ENCODE data around the gene ST3GAL3. TPM values are rescaled to one million over a fixed set of nuclear protein-coding genes. Genes with fewer than 3 reads are reported as not detected.

The ST3GAL3 gene
- total and polyA plus RNA-seq, 3 donors from 2014 or later: 42.9 to 62.0 (median 50.7) TPM

GRCh38 chr1:43731867-43732531, 24.7 kb downstream of the ST3GAL3 start:
- 77 to 81% methylated on average over 7 of the region's 7 CpGs for WGBS, 2 donors
- H3K36me3 ChIP-seq (ENCODE audit: low read depth, missing control alignments): no peaks in the 10 kb centered on the region
- intact Hi-C loops (cut with DNase I; ENCODE audit: low total_unique reads): no loop called here
- no peaks in the 10 kb centered on the region for H3K9me3 ChIP-seq
- no peaks in the 10 kb centered on the region for H3K4me1 ChIP-seq
- H3K27ac ChIP-seq: no peak overlapping the region
- TF ChIP-seq, protein P1, sequence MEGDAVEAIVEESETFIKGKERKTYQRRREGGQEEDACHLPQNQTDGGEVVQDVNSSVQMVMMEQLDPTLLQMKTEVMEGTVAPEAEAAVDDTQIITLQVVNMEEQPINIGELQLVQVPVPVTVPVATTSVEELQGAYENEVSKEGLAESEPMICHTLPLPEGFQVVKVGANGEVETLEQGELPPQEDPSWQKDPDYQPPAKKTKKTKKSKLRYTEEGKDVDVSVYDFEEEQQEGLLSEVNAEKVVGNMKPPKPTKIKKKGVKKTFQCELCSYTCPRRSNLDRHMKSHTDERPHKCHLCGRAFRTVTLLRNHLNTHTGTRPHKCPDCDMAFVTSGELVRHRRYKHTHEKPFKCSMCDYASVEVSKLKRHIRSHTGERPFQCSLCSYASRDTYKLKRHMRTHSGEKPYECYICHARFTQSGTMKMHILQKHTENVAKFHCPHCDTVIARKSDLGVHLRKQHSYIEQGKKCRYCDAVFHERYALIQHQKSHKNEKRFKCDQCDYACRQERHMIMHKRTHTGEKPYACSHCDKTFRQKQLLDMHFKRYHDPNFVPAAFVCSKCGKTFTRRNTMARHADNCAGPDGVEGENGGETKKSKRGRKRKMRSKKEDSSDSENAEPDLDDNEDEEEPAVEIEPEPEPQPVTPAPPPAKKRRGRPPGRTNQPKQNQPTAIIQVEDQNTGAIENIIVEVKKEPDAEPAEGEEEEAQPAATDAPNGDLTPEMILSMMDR (IDR thresholded peaks at IDR 0.05): no peak
- TF ChIP-seq POLR2A (IDR thresholded peaks at IDR 0.05): no peak
- no peak overlapping the region for H3K4me3 ChIP-seq
- H3K27me3 ChIP-seq: no peaks in the 10 kb centered on the region
- DNase-seq: no peak

GRCh38 chr1:43736819-43737218, 29.5 kb downstream of the ST3GAL3 start:
- H3K36me3 ChIP-seq (ENCODE audit: low read depth, missing control alignments): no peaks in the 10 kb centered on the region
- intact Hi-C loops (cut with DNase I; ENCODE audit: low total_unique reads): no loop called here
- no peaks in the 10 kb centered on the region for H3K9me3 ChIP-seq
- WGBS, 2 donors: 68 to 83% methylated on average over 2 of the region's 2 CpGs
- H3K27me3 ChIP-seq: no peaks in the 10 kb centered on the region
- DNase-seq: no peak
- no peaks in the 10 kb centered on the region for H3K4me1 ChIP-seq
- no peak overlapping the region for H3K4me3 ChIP-seq
- TF ChIP-seq, protein P1 (IDR thresholded peaks at IDR 0.05): no peak
- TF ChIP-seq POLR2A (IDR thresholded peaks at IDR 0.05): no peak
- no peak overlapping the region for H3K27ac ChIP-seq

GRCh38 chr1:43742026-43742425, 34.7 kb downstream of the ST3GAL3 start:
- 85 to 86% methylated on average over 4 of the region's 4 CpGs for WGBS, 2 donors
- no peaks in the 10 kb centered on the region for H3K9me3 ChIP-seq
- no peak for DNase-seq
- intact Hi-C loops (cut with DNase I; ENCODE audit: low total_unique reads): no loop called here
- no peak overlapping the region for H3K4me3 ChIP-seq
- H3K27me3 ChIP-seq: no peaks in the 10 kb centered on the region
- TF ChIP-seq, protein P1 (IDR thresholded peaks at IDR 0.05): no peak
- TF ChIP-seq POLR2A (IDR thresholded peaks at IDR 0.05): no peak
- no peaks in the 10 kb centered on the region for H3K36me3 ChIP-seq (ENCODE audit: low read depth, missing control alignments)
- H3K27ac ChIP-seq: no peak overlapping the region
- no peaks in the 10 kb centered on the region for H3K4me1 ChIP-seq

DNA sequence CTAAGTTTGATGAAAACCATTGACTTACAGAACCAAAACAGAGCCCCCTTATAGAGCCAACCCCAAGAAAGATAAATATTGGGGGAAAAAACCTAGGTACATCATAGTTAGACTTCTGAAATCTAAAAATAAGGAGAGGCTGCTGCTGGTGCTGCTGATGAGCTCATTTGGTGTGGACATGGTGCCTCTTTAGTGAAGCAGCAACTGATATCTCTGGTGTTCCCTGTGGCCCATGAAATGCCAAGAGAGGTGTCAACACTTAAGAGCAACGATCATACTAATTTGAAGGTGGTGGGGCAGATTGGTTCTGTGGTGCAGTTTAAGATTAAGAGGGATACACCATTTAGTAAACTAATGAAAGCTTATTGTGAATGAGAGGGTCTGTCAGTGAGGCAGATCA, 35.9 kb downstream of the ST3GAL3 start:
- no peak overlapping the region for H3K27ac ChIP-seq
- DNase-seq: no peak
- H3K4me1 ChIP-seq: no peaks in the 10 kb centered on the region
- no peaks in the 10 kb centered on the region for H3K27me3 ChIP-seq
- no peaks in the 10 kb centered on the region for H3K36me3 ChIP-seq (ENCODE audit: low read depth, missing control alignments)
- 94 to 100% methylated on average over 1 of the region's 1 CpG for WGBS, 2 donors
- intact Hi-C loops (cut with DNase I; ENCODE audit: low total_unique reads): no loop called here
- TF ChIP-seq POLR2A (IDR thresholded peaks at IDR 0.05): no peak
- TF ChIP-seq, protein P1 (IDR thresholded peaks at IDR 0.05): no peak
- no peaks in the 10 kb centered on the region for H3K9me3 ChIP-seq
- H3K4me3 ChIP-seq: no peak overlapping the region

- H3K27me3 ChIP-seq: no peaks in the 10 kb centered on the region
- intact Hi-C loops (cut with DNase I; ENCODE audit: low total_unique reads): no loop called here
- H3K4me3 ChIP-seq: no peak overlapping the region
- H3K9me3 ChIP-seq: no peaks in the 10 kb centered on the region
- H3K4me1 ChIP-seq: no peaks in the 10 kb centered on the region
- 95 to 96% methylated on average over 4 of the region's 4 CpGs for WGBS, 2 donors
- no peak for DNase-seq
- H3K27ac ChIP-seq: no peak overlapping the region
- H3K36me3 ChIP-seq (ENCODE audit: low read depth, missing control alignments): no peaks in the 10 kb centered on the region
- no peak for TF ChIP-seq POLR2A (IDR thresholded peaks at IDR 0.05)
- TF ChIP-seq, protein P1 (IDR thresholded peaks at IDR 0.05): no peak
These were observed 40.4 kb downstream of the ST3GAL3 start for GRCh38 chr1:43747736-43748135.

Data from testis (tissue), 3 donors.